Kidney capillary endothelial cell (primary cell): ENCODE data around the gene SLC16A6.
"Not testable (repeated sequence)": the region's sequence is repeated elsewhere in the genome, so short reads cannot be mapped to it uniquely, and the experiment has no call there.

Source experiments
- DNase-seq: peaks from one replicate; pipeline ENCODE4 v3.0.0-alpha.2; 2018; ENCODE audit warnings: low spot score

SLC16A6 gene

GRCh38 chr17:68289936-68290267 lies 1.0 kb downstream of the SLC16A6 start:
- DNase-seq, result no peak

GRCh38 chr17:68289473-68289872 lies 1.5 kb downstream of the SLC16A6 start:
- no peak for DNase-seq

- no peak for DNase-seq
Observed at GRCh38 chr17:68288804-68289203, 2.1 kb downstream of the SLC16A6 start.

GRCh38 chr17:68288375-68288774 lies 2.6 kb downstream of the SLC16A6 start:
- no peak for DNase-seq

GRCh38 chr17:68281965-68282364 lies 9.0 kb downstream of the SLC16A6 start:
- DNase-seq, result not testable (repeated sequence)

- no peak for DNase-seq
Observed at GRCh38 chr17:68277807-68278206, 13.1 kb downstream of the SLC16A6 start.

GRCh38 chr17:68276339-68276738 lies 14.6 kb downstream of the SLC16A6 start:
- not testable (repeated sequence) for DNase-seq

GRCh38 chr17:68273722-68274121 lies 17.2 kb downstream of the SLC16A6 start:
- DNase-seq, result no peak

- not testable (repeated sequence) for DNase-seq
Observed at GRCh38 chr17:68265833-68266232, 25.1 kb downstream of the SLC16A6 start.

- DNase-seq, result not testable (repeated sequence)
Observed at GRCh38 chr17:68263101-68263681, 27.7 kb downstream of the SLC16A6 start.

GRCh38 chr17:68262467-68262866 lies 28.5 kb downstream of the SLC16A6 start:
- DNase-seq, result not testable (repeated sequence)

GRCh38 chr17:68260051-68260762 lies 30.7 kb downstream of the SLC16A6 start:
- DNase-seq, result no peak

GRCh38 chr17:68259648-68259951 lies 31.3 kb downstream of the SLC16A6 start:
- not testable (repeated sequence) for DNase-seq

- peak; percentile 48 for DNase-seq
Observed at GRCh38 chr17:68258890-68259647, 31.9 kb downstream of the SLC16A6 start.

- no peak for DNase-seq
Observed at GRCh38 chr17:68257934-68258333, 33.0 kb downstream of the SLC16A6 start.

- not testable (repeated sequence) for DNase-seq
Observed at GRCh38 chr17:68256701-68257100, 34.2 kb downstream of the SLC16A6 start.

- no peak for DNase-seq
Observed at GRCh38 chr17:68255731-68256538, 35.0 kb downstream of the SLC16A6 start.

GRCh38 chr17:68255151-68255550 lies 35.8 kb downstream of the SLC16A6 start:
- DNase-seq, result no peak

- DNase-seq, result not testable (repeated sequence)
Observed at GRCh38 chr17:68253426-68253825, 37.5 kb downstream of the SLC16A6 start.

- DNase-seq, result no peak
Observed at GRCh38 chr17:68249354-68249765, 41.6 kb downstream of the SLC16A6 start.

GRCh38 chr17:68248891-68249290 lies 42.0 kb downstream of the SLC16A6 start:
- DNase-seq, result no peak

- no peak for DNase-seq
Observed at GRCh38 chr17:68248199-68248825, 42.6 kb downstream of the SLC16A6 start.
